CD14-positive monocyte (primary cell): ENCODE measurements around the gene ST3GAL4. TPM values are rescaled to one million over a fixed set of nuclear protein-coding genes. Genes with fewer than 3 reads are reported as not detected.

Experiments
- DNase-seq, 3 donors: peaks; one replicate each; pipeline ENCODE4 v3.0.0-alpha.2; 2011 to 2022
- H2AFZ ChIP-seq: 2 replicates; pipeline ENCODE4 v1.6.0; 2012; ENCODE audit warnings: mild to moderate bottlenecking, low read depth, low read length, inconsistent platforms; ENCODE audit not compliant: insufficient read depth, poor library complexity, severe bottlenecking
- H3K27ac ChIP-seq, 2 donors: 1 replicate in 1 of 2; 2 replicates in 1 of 2; pipeline ENCODE4 v1.5.1; 2012 to 2013; ENCODE audit warnings: low read length in 2 of 2, control low read depth in 1 of 2, inconsistent platforms in 1 of 2, low read depth in 1 of 2, mild to moderate bottlenecking in 1 of 2
- H3K27me3 ChIP-seq, 2 donors: one replicate each; pipeline versions ENCODE4 v1.6.0 to v1.6.1; 2011 to 2013; ENCODE audit warnings: low read length in 2 of 2; ENCODE audit not compliant: control insufficient read depth in 2 of 2, insufficient read depth in 2 of 2
- H3K36me3 ChIP-seq, 2 donors: replicated peaks in 1 of 2; 1 replicate in 1 of 2; 2 replicates in 1 of 2; pipeline versions ENCODE4 v1.5.1 to v1.6.1; 2012 to 2013; ENCODE audit warnings: low read length in 2 of 2, control low read depth in 1 of 2, inconsistent platforms in 1 of 2, mild to moderate bottlenecking in 1 of 2; ENCODE audit not compliant: insufficient read depth in 2 of 2, control insufficient read depth in 1 of 2
- H3K4me1 ChIP-seq, 2 donors: 1 replicate in 1 of 2; 2 replicates in 1 of 2; pipeline versions ENCODE4 v1.5.1 to v1.6.1; 2012 to 2013; ENCODE audit warnings: low read length in 2 of 2, control low read depth in 1 of 2, inconsistent platforms in 1 of 2, mild to moderate bottlenecking in 1 of 2, moderate library complexity in 1 of 2; ENCODE audit not compliant: insufficient read depth in 2 of 2, control insufficient read depth in 1 of 2
- H3K4me2 ChIP-seq: replicated peaks from 2 replicates; pipeline ENCODE3; 2012; ENCODE audit warnings: low read length, moderate library complexity, mild to moderate bottlenecking; ENCODE audit not compliant: poor library complexity, severe bottlenecking; ENCODE audit errors: extremely low read depth
- H3K4me3 ChIP-seq, 3 experiments: fragments of 200-600 bp in 1 of 3; sonication (generic) in 1 of 3; replicated peaks in 1 of 3; 1 replicate in 2 of 3; 2 replicates in 1 of 3; pipeline ENCODE4 v1.5.1; 2011 to 2013; ENCODE audit warnings: low read length in 3 of 3, mild to moderate bottlenecking in 3 of 3, control low read depth in 2 of 3, low read depth in 2 of 3, inconsistent platforms in 1 of 3, moderate library complexity in 1 of 3
- H3K79me2 ChIP-seq: 2 replicates; pipeline ENCODE4 v1.6.0; 2012; ENCODE audit warnings: mild to moderate bottlenecking, control low read depth, inconsistent platforms, low read length, moderate library complexity; ENCODE audit not compliant: insufficient read depth
- H3K9ac ChIP-seq: 2 replicates; pipeline ENCODE4 v1.6.0; 2017; ENCODE audit warnings: low read length, mild to moderate bottlenecking; ENCODE audit not compliant: insufficient read depth, poor library complexity, severe bottlenecking
- H3K9me3 ChIP-seq, 2 donors: replicated peaks in 1 of 2; 1 replicate in 1 of 2; 2 replicates in 1 of 2; pipeline versions ENCODE4 v1.5.1 to v1.6.1; 2012 to 2013; ENCODE audit warnings: low read length in 2 of 2, control low read depth in 1 of 2; ENCODE audit not compliant: control insufficient read depth in 1 of 2, insufficient read depth in 1 of 2
- H4K20me1 ChIP-seq: 2 replicates; pipeline ENCODE4 v1.6.0; 2012; ENCODE audit warnings: mild to moderate bottlenecking, low read length, control low read depth, moderate library complexity; ENCODE audit not compliant: insufficient read depth
- H3K27ac Mint-ChIP-seq, 7 donors: one replicate each; pipeline ENCODE4 v1.8.0; 2020; ENCODE audit warnings: mild to moderate bottlenecking in 7 of 7, mixed read lengths in 7 of 7, moderate library complexity in 6 of 7, inconsistent platforms in 2 of 7
- H3K27me3 Mint-ChIP-seq, 3 donors: one replicate each; pipeline ENCODE4 v1.8.0; 2021 to 2022; ENCODE audit warnings: low read depth in 3 of 3, mild to moderate bottlenecking in 3 of 3, mixed read lengths in 3 of 3, moderate library complexity in 3 of 3, inconsistent platforms in 1 of 3
- H3K36me3 Mint-ChIP-seq, 2 donors: one replicate each; pipeline ENCODE4 v1.8.0; 2020; ENCODE audit warnings: mixed read lengths in 2 of 2, inconsistent platforms in 1 of 2, mild to moderate bottlenecking in 1 of 2
- H3K4me1 Mint-ChIP-seq: one replicate; pipeline ENCODE4 v1.8.0; 2020; ENCODE audit warnings: mild to moderate bottlenecking, mixed read lengths
- H3K4me3 Mint-ChIP-seq, 2 donors: one replicate each; pipeline ENCODE4 v1.8.0; 2020; ENCODE audit warnings: mild to moderate bottlenecking in 2 of 2, mixed read lengths in 2 of 2, moderate library complexity in 1 of 2
- H3K9me3 Mint-ChIP-seq, 7 donors: one replicate each; pipeline ENCODE4 v1.8.0; 2020 to 2022; ENCODE audit warnings: mixed read lengths in 7 of 7, mild to moderate bottlenecking in 6 of 7, moderate library complexity in 6 of 7, inconsistent platforms in 2 of 7
- WGBS: methylation state at CpG from one replicate; pipeline ENCODE4 v1.1.5; 2013; ENCODE audit warnings: missing lambda C conversion rate; ENCODE audit not compliant: insufficient coverage; 5-methylcytosine and 5-hydroxymethylcytosine counted together
- intact Hi-C, 2 donors: fragments of 100-400 bp; cut with micrococcal nuclease; formaldehyde crosslinking; loops; one replicate each; pipeline versions ENCODE4 v1.15.0 to v1.15.1; 2023
- polyA plus RNA-seq, 3 donors: library from polyadenylated mRNA; depleted of rRNA in 1 of 3; unstranded in 2 of 3; stranded (reverse) in 1 of 3; fragments of 300-500 nt in 2 of 3; fragments of >200 nt in 1 of 3; fragmentation: Illumina TruSeq in 2 of 3; gene quantifications; 1 replicate in 2 of 3; 2 replicates in 1 of 3; pipeline ENCODE4 v1.2.3, GENCODE V29; 2012 to 2021
- TF ChIP-seq, protein P1 (sequence below): fragments of 200-600 bp; IDR thresholded peaks from one replicate; pipeline ENCODE4 v1.8.0; 2022; ENCODE audit warnings: antibody characterized with exemption, mild to moderate bottlenecking

The ST3GAL4 gene
- polyA plus RNA-seq, 3 donors, result 7.8 to 14.3 (median 10.1) TPM

DNA sequence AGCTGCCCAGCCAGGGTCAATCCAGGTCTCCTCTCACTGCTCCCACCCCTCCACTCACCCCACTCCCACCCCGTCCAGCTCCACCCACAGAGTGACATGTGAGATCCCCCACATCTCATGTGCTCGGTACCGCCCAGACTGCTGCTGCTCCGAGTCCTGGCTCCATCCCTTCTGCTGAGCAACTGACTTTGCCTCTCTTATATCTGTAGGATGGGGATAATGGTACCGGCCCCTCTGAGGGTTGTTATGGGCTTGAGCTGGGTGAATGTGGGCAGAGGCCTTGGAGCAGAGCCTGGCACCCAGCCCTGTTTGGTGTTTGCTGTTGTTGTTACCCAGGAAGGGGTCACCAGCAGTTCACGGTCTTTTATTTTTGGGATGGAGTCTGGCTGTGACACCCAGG lies 77.0 kb downstream of the ST3GAL4 start:
- H3K27ac ChIP-seq, result no peak overlapping the region
- Mint-ChIP-seq H3K27ac (peak overlapping the region in 1 of 7 donors; percentile 41), H3K9me3 (no peaks in the 10 kb centered on the region), H3K4me3 (no peak overlapping the region), H3K27me3 (peaks cover 2 to 7% (median 2%) of the 10 kb centered on the region in 3 donors), H3K36me3 (no peaks in the 10 kb centered on the region), H3K4me1 (no peaks in the 10 kb centered on the region)
- no peak for DNase-seq
- H3K9me3 ChIP-seq, result no peaks in the 10 kb centered on the region
- no peaks in the 10 kb centered on the region for H4K20me1 ChIP-seq
- TF ChIP-seq, protein P1, sequence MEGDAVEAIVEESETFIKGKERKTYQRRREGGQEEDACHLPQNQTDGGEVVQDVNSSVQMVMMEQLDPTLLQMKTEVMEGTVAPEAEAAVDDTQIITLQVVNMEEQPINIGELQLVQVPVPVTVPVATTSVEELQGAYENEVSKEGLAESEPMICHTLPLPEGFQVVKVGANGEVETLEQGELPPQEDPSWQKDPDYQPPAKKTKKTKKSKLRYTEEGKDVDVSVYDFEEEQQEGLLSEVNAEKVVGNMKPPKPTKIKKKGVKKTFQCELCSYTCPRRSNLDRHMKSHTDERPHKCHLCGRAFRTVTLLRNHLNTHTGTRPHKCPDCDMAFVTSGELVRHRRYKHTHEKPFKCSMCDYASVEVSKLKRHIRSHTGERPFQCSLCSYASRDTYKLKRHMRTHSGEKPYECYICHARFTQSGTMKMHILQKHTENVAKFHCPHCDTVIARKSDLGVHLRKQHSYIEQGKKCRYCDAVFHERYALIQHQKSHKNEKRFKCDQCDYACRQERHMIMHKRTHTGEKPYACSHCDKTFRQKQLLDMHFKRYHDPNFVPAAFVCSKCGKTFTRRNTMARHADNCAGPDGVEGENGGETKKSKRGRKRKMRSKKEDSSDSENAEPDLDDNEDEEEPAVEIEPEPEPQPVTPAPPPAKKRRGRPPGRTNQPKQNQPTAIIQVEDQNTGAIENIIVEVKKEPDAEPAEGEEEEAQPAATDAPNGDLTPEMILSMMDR, result no peak
- H3K4me3 ChIP-seq, result no peak overlapping the region
- no peak overlapping the region for H3K4me2 ChIP-seq
- no peaks in the 10 kb centered on the region for H3K27me3 ChIP-seq
- no peaks in the 10 kb centered on the region for H3K36me3 ChIP-seq
- intact Hi-C loops, result no loop called here
- H3K9ac ChIP-seq, result no peak overlapping the region
- no peaks in the 10 kb centered on the region for H3K79me2 ChIP-seq
- no peaks in the 10 kb centered on the region for H3K4me1 ChIP-seq
- WGBS, result 84% methylated on average over 2 of the region's 6 CpGs
- H2AFZ ChIP-seq, result no peak overlapping the region

- Histone ChIP-seq H2AFZ (no peak overlapping the region), H3K9me3 (no peaks in the 10 kb centered on the region), H4K20me1 (no peaks in the 10 kb centered on the region), H3K4me2 (no peak overlapping the region), H3K36me3 (no peaks in the 10 kb centered on the region), H3K4me1 (no peaks in the 10 kb centered on the region), H3K27me3 (no peaks in the 10 kb centered on the region), H3K4me3 (no peak overlapping the region), H3K79me2 (no peaks in the 10 kb centered on the region), H3K9ac (no peak overlapping the region), H3K27ac (no peak overlapping the region)
- no peak overlapping the region for H3K27ac Mint-ChIP-seq
- no peaks in the 10 kb centered on the region for H3K4me1 Mint-ChIP-seq
- H3K9me3 Mint-ChIP-seq, result no peaks in the 10 kb centered on the region
- TF ChIP-seq, protein P1, result no peak
- no peaks in the 10 kb centered on the region for H3K36me3 Mint-ChIP-seq
- 86% methylated on average over 7 of the region's 11 CpGs for WGBS
- intact Hi-C loops, result no loop called here
- no peak overlapping the region for H3K4me3 Mint-ChIP-seq
- peaks cover 0 to 7% (median 2%) of the 10 kb centered on the region in 3 donors for H3K27me3 Mint-ChIP-seq
- DNase-seq, result no peak
Measured at GRCh38 chr11:126433244-126433846, 77.9 kb downstream of the ST3GAL4 start.
